ENCODE data around the gene HOXB7.

HOXB7 gene

GRCh38 chr17:48610282-48611211 lies at the start of gene HOXB7:
Gene HOXB7, minus strand, starts transcription at chr17:48611017. Its CDS starts 99 bp downstream, at chr17:48610918.
- DNase-seq, result peak; percentile 76

- no peak for DNase-seq
Measured at GRCh38 chr17:48655913-48656312, 45.1 kb upstream of the HOXB7 start.

- DNase-seq, result no peak
Measured at GRCh38 chr17:48649741-48650140, 38.9 kb upstream of the HOXB7 start.

- DNase-seq, result no peak
Measured at GRCh38 chr17:48647963-48648245, 37.1 kb upstream of the HOXB7 start.

GRCh38 chr17:48647103-48647962 lies 36.5 kb upstream of the HOXB7 start:
- DNase-seq, result no peak

- DNase-seq, result no peak
Measured at GRCh38 chr17:48646183-48647102, 35.6 kb upstream of the HOXB7 start.

- no peak for DNase-seq
Measured at GRCh38 chr17:48645639-48646182, 34.9 kb upstream of the HOXB7 start.

GRCh38 chr17:48644910-48645557 lies 34.2 kb upstream of the HOXB7 start:
- no peak for DNase-seq

GRCh38 chr17:48644159-48644558 lies 33.3 kb upstream of the HOXB7 start:
- DNase-seq, result no peak

GRCh38 chr17:48643697-48644012 lies 32.8 kb upstream of the HOXB7 start:
- no peak for DNase-seq

- DNase-seq, result no peak
Measured at GRCh38 chr17:48642843-48643696, 32.3 kb upstream of the HOXB7 start.

- DNase-seq, result no peak
Measured at GRCh38 chr17:48642059-48642842, 31.4 kb upstream of the HOXB7 start.

- no peak for DNase-seq
Measured at GRCh38 chr17:48641541-48642058, 30.8 kb upstream of the HOXB7 start.

- DNase-seq, result no peak
Measured at GRCh38 chr17:48640858-48641180, 30.0 kb upstream of the HOXB7 start.

- no peak for DNase-seq
Measured at GRCh38 chr17:48639982-48640857, 29.4 kb upstream of the HOXB7 start.

GRCh38 chr17:48639136-48639535 lies 28.3 kb upstream of the HOXB7 start:
- no peak for DNase-seq

GRCh38 chr17:48637323-48638260 lies 26.8 kb upstream of the HOXB7 start:
- DNase-seq, result no peak
